CD4-positive, alpha-beta T cell treated with Interleukin-10 for 1 hour (primary cell): Measurements from ENCODE around the gene DCTN1.

Source experiments
- DNase-seq: peaks from one replicate; pipeline ENCODE4 v3.0.0-alpha.2; 2020

Gene DCTN1

DNA sequence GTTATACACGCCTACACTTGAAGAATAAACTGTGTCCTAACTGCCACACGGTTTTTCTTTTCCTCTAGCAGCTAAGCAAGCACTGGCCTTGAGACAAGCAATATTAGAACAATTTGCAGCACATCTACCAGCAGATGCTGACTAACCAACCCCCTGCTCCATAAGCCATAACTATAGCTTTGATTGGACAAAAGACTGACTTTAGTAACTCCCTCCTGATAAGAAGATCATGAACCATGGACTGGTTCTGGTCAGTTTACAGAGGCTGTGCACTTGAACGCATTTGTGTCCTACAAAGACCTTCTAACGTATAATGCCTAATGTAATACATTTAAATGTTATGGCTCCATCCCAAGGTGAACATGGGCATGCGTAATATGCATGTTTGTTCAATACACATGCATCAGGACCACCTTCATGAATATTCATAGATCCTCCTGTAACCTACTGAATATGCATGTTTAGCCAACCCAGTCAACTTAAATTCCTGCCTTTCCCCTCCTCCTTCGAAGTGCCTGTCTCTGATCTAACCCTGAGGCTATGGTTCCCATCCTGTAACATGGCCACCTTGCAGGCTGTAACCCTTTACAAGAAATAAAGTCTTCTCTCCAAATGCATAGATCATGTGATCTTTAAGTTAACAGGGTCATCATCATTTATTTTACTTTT lies 63.4 kb downstream of the DCTN1 start:
- DNase-seq = no peak

DNA sequence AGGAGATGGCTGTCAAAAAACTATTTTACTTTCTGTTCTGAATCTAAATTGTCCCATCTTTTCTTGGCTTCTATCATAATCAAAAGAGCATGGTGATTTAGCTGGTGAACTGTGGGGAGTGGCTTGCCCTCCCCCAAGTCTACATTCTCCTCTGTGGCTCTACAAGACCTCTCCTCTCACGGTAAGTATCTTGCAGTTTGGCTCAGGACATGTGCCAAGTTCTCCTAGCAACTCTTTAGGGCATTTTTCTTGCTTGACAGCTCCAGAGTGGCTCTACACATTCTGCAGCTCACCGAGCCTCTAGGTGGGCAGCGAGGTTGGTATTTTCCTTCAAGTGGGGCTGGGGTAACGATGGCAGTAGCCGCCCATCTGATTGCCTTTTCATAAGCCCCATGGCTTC lies 66.0 kb downstream of the DCTN1 start:
- no peak for DNase-seq

DNA sequence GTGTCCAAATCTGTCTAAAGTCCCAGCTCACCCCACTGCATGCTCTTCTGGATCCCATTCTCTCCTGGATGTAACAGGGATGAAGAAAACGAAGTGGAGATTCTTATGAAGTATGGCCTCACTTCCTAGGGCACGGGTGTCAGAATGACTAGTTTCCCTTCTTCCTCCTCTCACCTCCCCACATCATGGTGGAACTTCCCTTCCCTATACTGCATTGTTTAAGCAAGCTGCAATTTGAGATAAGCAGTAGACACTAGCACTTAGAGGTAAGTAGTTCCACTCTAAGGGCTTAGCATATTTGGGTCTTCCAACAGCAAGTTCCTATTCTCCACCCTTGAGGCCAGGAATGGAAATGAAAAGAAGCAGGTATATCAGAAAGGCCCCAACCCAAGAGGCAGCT lies 66.6 kb downstream of the DCTN1 start:
- no peak for DNase-seq

DNA sequence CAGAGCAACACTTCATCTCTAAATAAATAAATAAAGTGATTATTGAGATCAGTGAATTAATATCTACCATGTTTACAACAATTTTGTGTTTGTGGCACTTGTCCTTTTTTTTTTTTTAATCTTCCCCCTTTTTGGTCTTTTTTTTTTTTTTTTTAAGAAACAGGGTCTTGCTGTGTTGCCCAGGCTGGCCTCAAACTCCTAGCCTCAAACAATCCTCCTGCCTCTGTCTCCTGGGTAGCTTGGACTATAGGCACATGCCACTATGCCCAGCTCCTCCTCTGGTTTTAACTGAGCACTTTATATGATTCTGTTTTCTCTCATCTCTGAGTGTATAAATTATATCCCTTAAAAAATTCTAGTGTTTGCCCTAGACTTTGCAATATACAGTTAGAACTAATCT lies 67.2 kb downstream of the DCTN1 start:
- DNase-seq = no peak
